Measurements from ENCODE around the gene ECSCR. TPM values are rescaled to one million over a fixed set of nuclear protein-coding genes. Genes with fewer than 3 reads are reported as not detected.

The ECSCR gene
- total RNA-seq, 1 donor from 2014 or later: not detected

- Mint-ChIP-seq H3K9me3 (ENCODE audit: unreplicated experiment) (no peaks in the 10 kb centered on the region), H3K4me3 (ENCODE audit: unreplicated experiment) (no peak overlapping the region), H3K27me3 (ENCODE audit: unreplicated experiment) (no peaks in the 10 kb centered on the region), H3K4me1 (ENCODE audit: unreplicated experiment) (peaks cover 32% of the 10 kb centered on the region), H3K36me3 (ENCODE audit: unreplicated experiment) (peaks cover 5% of the 10 kb centered on the region), H3K27ac (ENCODE audit: unreplicated experiment) (peak overlapping the region; percentile 74)
- TF ChIP-seq CTCF (IDR thresholded peaks at IDR 0.05): no peak
- no peak for DNase-seq (ENCODE audit: extremely low spot score, unreplicated experiment)
These were observed 10.0 kb upstream of the ECSCR start for GRCh38 chr5:139472386-139473030.

GRCh38 chr5:139470821-139471300 lies 8.3 kb upstream of the ECSCR start, which contains the start of gene SMIM33:
Gene SMIM33 (plus strand): TSS chr5:139471004. CDS start chr5:139471122, 118 bp downstream.
- Mint-ChIP-seq H3K4me3 (ENCODE audit: unreplicated experiment) (no peak within 1 kb of the TSS), H3K9me3 (ENCODE audit: unreplicated experiment) (no peaks in the 10 kb centered on the region), H3K27ac (ENCODE audit: unreplicated experiment) (no peak within 1 kb of the TSS), H3K36me3 (ENCODE audit: unreplicated experiment) (peaks cover 5% of the 10 kb centered on the region), H3K4me1 (ENCODE audit: unreplicated experiment) (peaks cover 32% of the 10 kb centered on the region), H3K27me3 (ENCODE audit: unreplicated experiment) (no peaks in the 10 kb centered on the region)
- DNase-seq (ENCODE audit: extremely low spot score, unreplicated experiment): no peak
- TF ChIP-seq CTCF (IDR thresholded peaks at IDR 0.05): no peak

- DNase-seq (ENCODE audit: extremely low spot score, unreplicated experiment): no peak
- no peaks in the 10 kb centered on the region for H3K36me3 Mint-ChIP-seq (ENCODE audit: unreplicated experiment)
- H3K27ac Mint-ChIP-seq (ENCODE audit: unreplicated experiment): no peak overlapping the region
- no peaks in the 10 kb centered on the region for H3K27me3 Mint-ChIP-seq (ENCODE audit: unreplicated experiment)
- no peak for TF ChIP-seq CTCF (IDR thresholded peaks at IDR 0.05)
- H3K4me3 Mint-ChIP-seq (ENCODE audit: unreplicated experiment): no peak overlapping the region
- H3K4me1 Mint-ChIP-seq (ENCODE audit: unreplicated experiment): peaks cover 17% of the 10 kb centered on the region
- H3K9me3 Mint-ChIP-seq (ENCODE audit: unreplicated experiment): no peaks in the 10 kb centered on the region
These were observed 5.9 kb upstream of the ECSCR start for GRCh38 chr5:139468421-139468931.

- DNase-seq (ENCODE audit: extremely low spot score, unreplicated experiment): no peak
- no peak overlapping the region for H3K4me3 Mint-ChIP-seq (ENCODE audit: unreplicated experiment)
- no peak for TF ChIP-seq CTCF (IDR thresholded peaks at IDR 0.05)
- peaks cover 41% of the 10 kb centered on the region for H3K4me1 Mint-ChIP-seq (ENCODE audit: unreplicated experiment)
- H3K27ac Mint-ChIP-seq (ENCODE audit: unreplicated experiment): peak overlapping the region; percentile 18
- H3K9me3 Mint-ChIP-seq (ENCODE audit: unreplicated experiment): no peaks in the 10 kb centered on the region
- H3K27me3 Mint-ChIP-seq (ENCODE audit: unreplicated experiment): no peaks in the 10 kb centered on the region
- no peaks in the 10 kb centered on the region for H3K36me3 Mint-ChIP-seq (ENCODE audit: unreplicated experiment)
These were observed 845 bp downstream of the ECSCR start for GRCh38 chr5:139461698-139462097.

- Mint-ChIP-seq H3K4me3 (ENCODE audit: unreplicated experiment) (no peak overlapping the region), H3K27ac (ENCODE audit: unreplicated experiment) (no peak overlapping the region), H3K4me1 (ENCODE audit: unreplicated experiment) (peaks cover 41% of the 10 kb centered on the region), H3K27me3 (ENCODE audit: unreplicated experiment) (no peaks in the 10 kb centered on the region), H3K9me3 (ENCODE audit: unreplicated experiment) (no peaks in the 10 kb centered on the region), H3K36me3 (ENCODE audit: unreplicated experiment) (no peaks in the 10 kb centered on the region)
- no peak for DNase-seq (ENCODE audit: extremely low spot score, unreplicated experiment)
- no peak for TF ChIP-seq CTCF (IDR thresholded peaks at IDR 0.05)
These were observed 1.4 kb downstream of the ECSCR start for GRCh38 chr5:139461176-139461575.

All from osteocyte (in vitro differentiated cells).